Posterior vena cava (tissue), 2 donors: Measurements from ENCODE around the gene MYO7B. TPM values are rescaled to one million over a fixed set of nuclear protein-coding genes. Genes with fewer than 3 reads are reported as not detected.

ENCODE experiments used
- DNase-seq: peaks from one replicate; pipeline ENCODE4 v3.0.0-alpha.2; 2020; ENCODE audit warnings: low spot score
- intact Hi-C, 2 donors: fragments of 100-400 bp; cut with DNase I; formaldehyde crosslinking; loops; one replicate each; pipeline versions ENCODE4 v1.14.1 to v1.14.2; 2022 to 2023
- total RNA-seq, 2 donors: library from RNA; stranded (reverse); fragmentation: NEBNext Ultra II Directional; extraction: Animal tissue kit (Norgen Biotek cat#: 25700); gene quantifications; one replicate each; pipeline ENCODE4 v1.2.1, GENCODE V29; 2021
- donor health status: DM: yes; HTN: yes; CAD: no.
- donor health status: DM: yes; HTN: yes; CAD: no.

The MYO7B gene
- total RNA-seq, 2 donors from 2014 or later: 0.67 to 0.79 TPM

DNA sequence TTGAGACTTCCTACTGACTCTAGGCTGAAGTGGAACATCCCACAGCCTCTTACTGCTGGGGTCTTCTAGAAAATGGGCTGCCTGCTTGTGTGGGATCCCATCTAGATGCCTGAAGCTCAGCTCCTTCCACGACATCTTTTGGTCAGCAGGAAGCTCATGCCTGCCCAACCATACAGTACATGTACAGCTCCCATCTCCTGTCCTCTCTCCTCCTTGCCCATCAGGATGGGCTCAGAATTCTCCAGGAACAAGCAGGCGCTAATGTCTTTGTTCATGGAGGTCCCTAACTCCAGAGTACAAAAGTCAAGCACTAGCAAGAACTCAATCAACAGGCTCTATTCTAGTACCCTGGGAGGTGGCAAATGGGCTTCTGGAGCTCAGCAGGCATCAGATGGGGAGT, 78.8 kb downstream of the MYO7B start:
- DNase-seq: peak; percentile 30

DNA sequence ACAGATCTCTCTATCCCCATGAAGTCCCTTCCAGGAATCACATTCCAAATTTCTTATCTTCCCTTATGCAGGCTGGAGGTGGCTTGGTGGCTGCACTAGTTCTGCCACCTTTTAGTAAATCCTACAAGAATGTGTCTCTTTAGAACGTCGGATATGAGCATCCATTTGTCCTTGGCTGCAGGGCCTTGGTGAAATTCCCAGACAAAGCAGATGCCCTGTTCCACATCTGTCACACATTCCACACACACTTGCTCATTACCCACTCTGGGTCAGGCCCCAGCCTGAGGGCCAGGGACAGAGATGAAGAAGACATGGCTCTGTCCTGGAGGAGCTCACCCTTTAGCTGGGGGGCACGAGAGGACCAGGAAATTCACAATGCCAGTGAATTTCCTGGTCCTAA, 79.2 kb downstream of the MYO7B start:
- DNase-seq: peak; percentile 13
- intact Hi-C loops: no loop called here

More for the DNA sequence above, 78.8 kb downstream of the MYO7B start:
- intact Hi-C loops: no loop called here

DNA sequence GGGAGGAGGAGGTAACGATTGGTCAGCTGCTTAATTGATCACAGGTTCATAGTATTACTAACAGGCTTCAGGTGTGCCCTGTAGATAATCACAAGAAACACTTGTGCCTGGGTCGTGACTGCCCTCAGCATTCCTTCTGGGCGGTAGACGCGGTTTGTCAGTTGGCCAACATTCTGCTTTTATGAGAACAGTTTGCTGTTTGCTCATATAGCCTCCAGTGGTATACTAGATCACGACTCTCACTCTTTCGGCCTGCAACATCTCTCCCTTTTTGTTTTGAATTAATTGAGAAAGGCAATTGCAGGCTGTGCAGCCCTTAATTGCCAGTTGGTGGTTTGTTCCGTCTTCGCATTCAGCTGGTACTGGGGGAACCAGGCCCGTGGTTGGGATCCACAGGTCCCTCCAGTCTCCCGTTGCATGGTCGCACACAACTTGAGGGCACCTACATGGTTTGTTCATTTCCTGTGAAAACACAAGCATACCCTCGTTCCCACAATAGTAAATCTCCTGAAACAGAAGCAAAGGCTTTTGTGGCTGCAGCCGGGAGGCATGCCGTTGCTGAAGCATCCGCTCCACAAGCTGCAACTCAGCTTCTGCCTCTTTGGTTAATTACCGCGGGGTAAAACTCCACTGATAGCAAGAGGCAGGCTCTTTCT, 80.2 kb downstream of the MYO7B start:
- DNase-seq: peak; percentile 34
- intact Hi-C loops: no loop called here

DNA sequence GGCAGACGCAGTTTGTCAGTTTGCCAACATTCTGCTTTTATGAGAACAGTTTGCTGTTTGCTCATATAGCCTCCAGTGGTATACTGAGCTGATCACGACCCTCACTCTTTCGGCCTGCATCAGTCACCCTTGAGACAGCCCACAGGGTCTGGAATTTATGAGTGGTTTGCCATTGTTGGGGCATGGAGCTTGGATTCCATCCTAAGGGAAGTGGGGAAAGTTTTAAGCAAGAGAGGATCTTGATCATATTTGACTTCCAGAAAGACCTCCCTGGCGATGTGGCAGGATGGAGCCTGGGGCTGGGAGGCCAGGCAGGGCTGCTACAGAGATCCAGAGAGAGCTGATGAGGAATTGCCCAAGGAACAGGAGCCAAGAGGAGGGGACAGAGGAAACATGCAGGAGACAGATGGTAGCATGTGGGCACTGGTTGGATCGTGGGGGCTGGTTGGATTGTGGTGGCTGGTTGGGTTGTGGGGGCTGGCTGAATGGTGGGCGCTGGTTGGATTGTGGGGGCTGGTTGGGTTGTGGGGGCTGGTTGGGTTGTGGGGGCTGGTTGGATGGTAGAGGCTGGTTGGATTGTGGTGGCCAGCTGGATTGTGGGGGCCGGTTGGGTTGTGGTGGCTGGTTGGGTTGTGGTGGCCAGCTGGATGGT, 83.2 kb downstream of the MYO7B start:
- peak; percentile 37 for DNase-seq
- intact Hi-C loops: no loop called here

DNA sequence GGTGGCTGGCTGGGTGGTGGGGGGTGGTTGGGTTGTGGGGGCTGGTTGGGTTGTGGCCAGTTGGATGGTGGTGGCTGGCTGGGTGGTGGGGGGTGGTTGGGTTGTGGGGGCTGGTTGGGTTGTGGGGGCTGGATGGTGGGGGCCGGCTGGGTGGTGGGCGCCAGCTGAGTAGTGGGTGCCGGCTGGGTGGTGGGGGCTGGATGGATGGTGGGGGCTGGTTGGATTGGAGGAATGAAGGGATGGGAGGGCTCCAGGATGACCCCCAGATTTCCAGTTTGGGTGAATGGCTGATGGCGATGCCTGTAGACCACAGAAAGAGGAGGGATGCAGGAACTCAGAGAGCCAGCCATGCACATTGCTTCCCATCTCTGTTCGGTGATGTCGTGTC, 83.7 kb downstream of the MYO7B start:
- no peak for DNase-seq
- intact Hi-C loops: no loop called here

DNA sequence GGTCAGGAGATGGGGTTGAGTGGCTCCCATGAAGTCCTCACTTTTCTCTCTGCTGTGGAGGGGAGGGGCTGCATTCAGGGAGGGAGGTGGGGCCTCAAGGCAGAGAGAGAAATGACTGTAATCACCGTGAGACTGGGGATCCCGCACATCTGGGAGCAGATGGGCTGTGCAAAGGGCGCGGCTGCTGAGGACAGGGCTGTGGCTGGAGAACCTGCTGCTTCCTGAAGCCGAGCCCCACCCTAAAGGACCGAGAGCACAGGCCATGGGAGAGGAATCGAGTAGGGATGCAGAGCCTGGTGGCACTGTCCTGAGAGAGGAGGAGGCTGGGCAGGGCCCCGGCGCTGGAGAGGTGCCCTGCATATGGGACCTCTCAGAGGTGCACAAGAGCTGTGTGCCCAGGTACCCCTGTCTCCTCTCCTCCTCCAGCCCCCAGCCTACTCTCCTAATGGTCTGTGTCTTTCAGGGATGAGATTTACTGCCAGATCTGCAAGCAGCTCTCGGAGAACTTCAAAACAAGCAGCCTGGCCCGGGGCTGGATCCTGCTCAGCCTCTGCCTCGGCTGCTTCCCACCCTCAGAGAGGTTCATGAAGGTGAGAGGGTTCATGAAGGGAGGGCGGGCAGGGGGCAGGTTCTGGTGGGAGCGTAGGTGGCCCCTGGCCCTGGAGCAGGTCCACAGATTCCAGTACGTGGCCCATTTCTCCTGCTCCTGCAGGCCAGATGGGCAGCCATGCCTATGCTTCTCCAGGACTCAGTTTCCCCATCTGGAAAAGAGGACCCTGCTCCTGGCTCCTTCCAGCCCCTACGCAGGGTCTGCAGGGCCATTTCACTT, 84.6 kb downstream of the MYO7B start:
- intact Hi-C loops: no loop called here
- peak; percentile 69 for DNase-seq

DNA sequence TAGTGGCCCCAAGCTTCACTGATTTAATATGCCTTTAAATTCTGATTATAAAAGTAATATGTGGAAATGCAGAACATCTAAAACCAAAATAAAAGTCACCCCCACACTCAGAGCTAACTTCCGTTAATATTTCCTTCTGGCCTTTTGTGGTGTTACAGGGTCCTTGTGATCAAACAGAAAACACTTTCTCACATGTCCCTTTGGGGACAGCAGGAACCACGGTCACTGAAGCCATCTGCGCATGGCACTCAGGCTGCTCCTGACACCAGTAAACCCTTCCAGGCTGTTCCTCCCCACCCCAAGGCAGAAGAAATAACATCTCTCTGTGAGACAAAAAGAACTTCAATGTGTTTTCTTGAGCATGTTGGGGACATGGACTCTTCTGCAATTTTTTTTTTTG, 85.4 kb downstream of the MYO7B start:
- peak; percentile 40 for DNase-seq
- intact Hi-C loops: no loop called here

DNA sequence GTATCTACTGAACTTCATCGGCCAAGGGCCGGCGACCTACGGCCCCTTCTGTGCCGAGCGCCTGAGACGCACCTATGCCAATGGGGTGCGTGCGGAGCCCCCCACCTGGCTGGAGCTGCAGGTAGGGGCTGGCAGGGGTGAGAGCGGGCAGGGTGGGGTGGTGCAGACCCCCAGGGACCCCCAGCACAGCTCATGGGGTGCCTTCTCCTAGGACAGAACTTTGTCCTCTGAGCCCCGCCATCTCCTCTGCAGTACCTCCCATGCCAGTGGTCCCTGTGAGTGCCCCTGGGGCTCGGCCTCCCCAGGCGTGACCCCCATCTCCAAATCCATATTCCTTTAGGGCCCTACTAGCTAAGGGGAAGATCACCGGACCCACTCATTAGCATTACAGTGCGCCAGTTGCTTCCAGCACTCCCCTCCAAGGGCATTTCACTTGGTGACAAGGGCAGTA, 86.5 kb downstream of the MYO7B start:
- DNase-seq: peak; percentile 66
- intact Hi-C loops: no loop called here

DNA sequence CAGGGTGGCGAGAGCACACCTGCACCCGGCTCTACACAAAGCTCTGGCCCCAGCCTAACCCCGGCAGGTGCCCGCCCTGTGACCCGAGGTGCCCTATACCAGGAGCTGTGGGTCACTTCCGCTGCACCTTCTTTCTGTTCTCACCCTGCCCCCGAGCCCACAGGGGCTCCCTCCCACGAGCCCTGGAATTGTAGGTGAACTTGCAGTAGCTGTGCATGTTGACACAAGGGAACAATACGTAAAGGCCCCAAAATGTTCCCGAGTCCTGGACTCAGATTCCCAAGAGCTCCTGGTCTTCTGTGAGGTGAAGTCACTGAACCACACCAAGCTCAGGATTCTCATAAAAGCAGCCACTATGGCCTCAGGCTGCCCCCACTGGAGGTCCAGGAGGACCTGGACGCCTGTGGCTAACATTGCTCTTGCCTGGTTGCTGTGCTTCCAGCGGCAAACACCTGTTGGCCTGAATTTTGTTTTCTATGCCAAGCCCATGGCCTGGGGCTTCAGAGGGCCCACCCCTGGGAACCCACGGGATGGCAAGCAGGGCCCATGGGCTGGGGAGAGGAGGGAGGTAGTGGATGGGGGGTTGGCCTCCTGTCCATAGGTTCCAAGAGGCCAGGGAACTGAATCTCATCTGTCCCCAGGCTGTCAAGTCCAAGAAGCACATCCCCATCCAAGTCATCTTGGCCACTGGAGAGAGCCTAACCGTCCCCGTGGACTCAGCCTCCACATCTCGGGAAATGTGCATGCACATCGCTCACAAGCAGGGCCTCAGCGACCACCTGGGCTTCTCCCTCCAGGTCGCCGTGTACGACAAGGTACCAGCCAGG, 87.3 kb downstream of the MYO7B start:
- intact Hi-C loops: no loop called here
- DNase-seq: peak; percentile 70

DNA sequence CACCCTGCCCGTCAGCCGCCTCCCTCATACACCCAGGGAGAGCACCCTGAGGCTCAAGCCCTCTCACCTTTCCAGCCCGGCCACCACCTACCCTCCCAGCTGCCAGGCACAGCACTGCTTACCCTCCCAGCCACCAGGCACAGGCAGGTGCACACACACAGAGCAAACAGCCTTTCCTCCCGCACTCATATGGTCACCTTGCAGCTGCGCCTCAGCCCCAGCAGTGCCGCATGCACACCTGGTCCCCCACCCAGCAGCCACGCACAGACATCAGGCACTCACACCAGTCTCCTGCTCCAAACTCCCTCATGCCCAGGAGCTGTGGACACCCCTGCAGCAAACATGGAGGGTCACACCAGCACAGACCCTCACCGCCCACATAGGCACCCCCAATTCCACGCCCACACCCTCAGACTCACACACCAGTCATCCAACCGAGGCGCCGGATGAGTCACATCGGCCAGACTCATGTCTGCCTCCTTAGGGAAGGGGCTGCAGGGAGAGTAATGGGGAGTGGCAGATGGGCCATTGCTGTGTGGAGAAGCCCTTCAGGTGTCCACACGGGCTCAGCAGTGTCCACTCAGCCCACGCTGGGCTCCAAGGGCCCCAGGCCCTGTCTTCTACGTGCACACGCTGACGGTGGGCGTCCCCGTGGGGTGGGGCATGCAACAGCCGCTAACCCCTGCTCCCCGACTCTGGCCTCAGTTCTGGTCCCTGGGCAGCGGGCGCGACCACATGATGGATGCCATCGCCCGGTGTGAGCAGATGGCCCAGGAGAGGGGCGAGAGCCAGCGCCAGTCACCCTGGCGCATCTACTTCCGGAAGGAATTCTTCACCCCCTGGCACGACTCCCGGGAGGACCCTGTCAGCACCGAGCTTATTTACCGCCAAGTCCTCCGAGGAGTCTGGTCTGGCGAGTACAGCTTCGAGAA, 88.2 kb downstream of the MYO7B start:
- peak; percentile 76 for DNase-seq
- intact Hi-C loops: no loop called here

DNA sequence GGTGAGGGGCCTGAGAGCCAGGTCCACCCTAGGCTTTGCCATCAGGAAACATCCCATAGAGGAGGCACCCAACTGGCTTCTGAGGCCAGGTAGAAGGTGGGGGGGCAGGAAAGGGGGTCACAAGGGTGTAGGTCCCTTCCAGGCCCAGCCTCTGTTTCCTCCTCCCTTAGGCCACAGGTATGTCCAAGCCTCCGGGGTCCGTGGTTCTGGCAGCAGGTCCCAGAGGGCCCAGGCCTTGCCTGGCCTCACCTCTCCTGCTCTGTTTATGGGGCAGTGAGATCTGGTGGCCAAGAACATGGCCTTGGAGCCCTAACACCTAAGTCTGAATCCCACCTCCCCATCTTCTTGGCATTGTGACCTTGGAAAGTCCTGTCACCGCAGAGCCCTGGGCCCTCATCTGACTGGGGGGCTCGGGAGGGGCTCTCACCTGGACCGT, 88.9 kb downstream of the MYO7B start:
- intact Hi-C loops: no loop called here
- no peak for DNase-seq

DNA sequence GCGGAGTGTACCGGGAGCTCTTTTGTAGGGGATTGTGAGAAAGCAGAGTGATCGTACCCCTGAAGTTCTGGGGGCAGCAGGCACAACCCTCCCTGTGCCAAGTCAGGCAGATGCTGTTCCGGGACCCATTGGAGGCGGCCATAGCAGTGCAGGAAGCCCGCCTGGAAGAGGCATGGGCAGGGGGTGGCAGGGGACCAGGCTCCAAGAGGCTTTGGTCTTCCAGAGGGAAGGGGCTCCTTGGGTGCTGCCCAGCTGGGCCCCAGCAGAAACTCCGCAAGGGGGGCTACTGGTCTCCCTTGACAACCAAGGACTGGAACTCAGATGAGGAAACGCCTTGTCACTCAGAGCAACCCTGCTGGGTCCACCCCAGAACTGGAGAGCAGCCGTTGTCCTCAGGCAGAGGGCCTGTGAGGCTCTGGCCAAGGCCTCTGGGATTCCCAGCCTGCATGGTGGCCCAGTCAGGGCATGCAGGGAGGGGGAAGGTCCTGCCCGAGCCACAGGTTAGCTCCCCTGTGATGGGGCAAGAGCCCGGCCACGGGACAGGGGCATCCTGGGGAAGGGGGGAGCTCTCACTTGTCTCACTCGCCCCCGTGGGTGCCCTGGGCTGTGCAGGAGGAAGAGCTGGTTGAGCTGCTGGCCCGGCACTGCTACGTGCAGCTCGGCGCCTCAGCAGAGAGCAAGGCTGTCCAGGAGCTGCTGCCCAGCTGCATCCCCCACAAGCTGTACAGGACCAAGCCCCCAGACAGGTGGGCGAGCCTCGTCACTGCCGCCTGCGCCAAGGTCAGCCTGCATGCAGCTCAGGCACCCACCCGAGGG, 89.5 kb downstream of the MYO7B start:
- DNase-seq: peak; percentile 71
- intact Hi-C loops: no loop called here

DNA sequence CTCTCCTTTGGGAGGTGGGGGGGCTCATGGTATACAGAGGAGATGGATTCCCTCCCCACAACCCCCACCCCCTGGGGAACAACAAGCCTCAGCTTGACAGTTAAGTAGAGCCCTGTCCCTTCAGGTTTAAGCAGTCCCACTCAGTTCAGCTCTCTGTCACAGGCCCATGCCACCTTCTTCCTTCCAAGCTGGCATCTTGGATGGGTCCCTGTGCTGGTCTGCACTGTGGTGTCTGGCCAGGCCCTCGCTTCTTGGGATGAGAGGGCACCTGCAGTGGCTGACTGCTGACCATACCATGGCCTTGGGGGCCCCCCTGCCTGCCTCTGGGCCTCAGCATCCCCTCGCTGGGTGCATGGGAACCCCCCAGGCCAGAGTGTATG, 90.1 kb downstream of the MYO7B start:
- DNase-seq: no peak
- intact Hi-C loops: no loop called here

DNA sequence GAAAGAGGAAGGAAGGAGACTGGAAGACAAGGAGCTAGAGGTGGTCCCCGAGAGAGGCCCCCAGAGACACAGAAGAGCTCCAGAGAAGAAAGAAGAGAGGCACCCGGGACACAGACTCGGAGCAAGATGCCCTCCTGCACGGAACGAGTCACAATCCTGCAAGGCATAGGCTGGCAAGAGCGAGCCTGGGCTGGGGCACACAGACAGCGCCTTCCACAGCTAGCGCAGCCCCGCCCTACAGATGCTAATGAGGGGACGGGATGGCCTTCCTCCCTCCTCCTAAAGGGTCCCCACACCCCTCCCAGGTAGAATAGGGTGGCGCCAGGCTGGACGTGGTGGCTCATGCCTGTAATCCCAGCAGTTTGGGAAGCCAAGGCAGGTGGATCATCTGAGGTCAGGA, 90.7 kb downstream of the MYO7B start:
- DNase-seq: peak; percentile 59

DNA sequence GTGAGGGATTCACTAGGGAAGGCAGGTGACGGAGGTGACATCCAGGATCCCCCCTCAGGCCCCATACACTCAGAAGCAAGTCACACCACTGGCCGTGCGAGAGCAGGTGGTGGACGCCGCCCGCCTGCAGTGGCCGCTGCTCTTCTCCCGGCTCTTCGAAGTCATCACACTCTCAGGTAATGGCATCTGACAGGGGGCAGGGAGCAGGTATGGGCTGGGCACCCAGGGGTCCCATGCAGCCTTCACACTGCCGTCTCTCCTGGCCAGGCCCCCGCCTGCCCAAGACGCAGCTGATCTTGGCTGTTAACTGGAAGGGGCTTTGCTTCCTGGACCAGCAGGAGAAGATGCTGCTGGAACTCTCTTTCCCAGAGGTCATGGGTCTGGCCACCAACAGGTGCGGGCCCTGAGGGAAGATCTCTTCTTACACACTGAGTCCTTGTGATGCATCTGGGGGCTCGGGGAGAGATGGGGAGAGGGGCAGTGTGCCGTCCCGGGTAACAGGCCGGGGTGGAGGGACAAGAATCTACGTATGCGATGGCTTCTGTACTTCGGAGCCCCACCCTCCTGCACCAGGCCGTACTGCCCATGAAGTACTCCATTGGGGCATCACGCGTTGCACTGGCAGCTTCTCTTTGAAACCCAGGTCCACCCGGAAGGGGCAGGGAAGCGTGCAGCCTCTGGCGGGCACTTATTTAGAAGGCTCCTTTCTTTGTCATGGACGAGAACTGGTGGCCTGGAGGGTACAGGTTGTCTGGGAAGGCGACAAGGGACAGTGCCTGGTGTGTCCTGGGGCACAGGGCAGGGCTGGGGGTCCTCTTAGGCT, 91.6 kb downstream of the MYO7B start:
- peak; percentile 79 for DNase-seq
- intact Hi-C loops: no loop called here

More for the DNA sequence above, 90.7 kb downstream of the MYO7B start:
- intact Hi-C loops: no loop called here

DNA sequence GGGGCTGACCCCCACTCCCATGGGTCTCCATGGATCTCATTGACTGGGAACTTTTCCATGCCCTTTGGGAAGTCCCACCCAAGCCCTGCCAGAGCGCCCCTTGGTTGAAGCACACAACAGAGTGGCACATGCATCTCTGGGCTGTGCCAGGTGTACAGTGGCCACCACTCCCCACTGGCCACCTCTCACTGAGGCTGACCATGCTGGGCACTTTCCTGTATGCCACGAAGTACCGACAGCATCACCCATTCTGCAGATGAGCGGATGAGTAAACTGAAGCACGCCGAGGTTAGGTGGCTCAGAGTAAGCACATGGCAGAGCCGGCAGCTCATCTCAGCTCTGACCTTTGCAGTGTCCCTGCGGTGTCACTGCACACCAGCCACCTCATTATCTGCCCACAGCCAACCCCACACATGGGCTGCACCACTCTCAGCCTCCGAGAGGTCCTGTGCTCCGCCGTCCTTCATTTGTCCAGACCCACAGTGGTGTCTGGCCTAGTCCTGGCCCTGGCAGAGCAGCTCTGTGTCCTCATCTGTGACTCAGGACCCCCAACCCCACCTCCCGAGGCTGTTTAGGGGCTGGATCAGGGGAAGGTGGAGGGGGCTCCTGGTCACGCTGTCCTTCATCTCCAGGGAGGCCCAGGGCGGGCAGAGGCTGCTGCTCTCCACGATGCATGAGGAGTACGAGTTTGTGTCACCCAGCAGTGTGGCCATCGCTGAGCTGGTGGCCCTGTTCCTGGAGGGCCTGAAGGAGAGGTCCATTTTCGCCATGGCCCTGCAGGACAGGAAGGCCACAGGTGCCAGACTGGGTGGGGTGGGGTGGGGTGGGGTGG, 92.5 kb downstream of the MYO7B start:
- no peak for DNase-seq
- intact Hi-C loops: no loop called here
